ENCODE data around the gene SMAD6.
"Not testable (repeated sequence)": the region's sequence is repeated elsewhere in the genome, so short reads cannot be mapped to it uniquely, and the experiment has no call there.

Gene SMAD6

DNA sequence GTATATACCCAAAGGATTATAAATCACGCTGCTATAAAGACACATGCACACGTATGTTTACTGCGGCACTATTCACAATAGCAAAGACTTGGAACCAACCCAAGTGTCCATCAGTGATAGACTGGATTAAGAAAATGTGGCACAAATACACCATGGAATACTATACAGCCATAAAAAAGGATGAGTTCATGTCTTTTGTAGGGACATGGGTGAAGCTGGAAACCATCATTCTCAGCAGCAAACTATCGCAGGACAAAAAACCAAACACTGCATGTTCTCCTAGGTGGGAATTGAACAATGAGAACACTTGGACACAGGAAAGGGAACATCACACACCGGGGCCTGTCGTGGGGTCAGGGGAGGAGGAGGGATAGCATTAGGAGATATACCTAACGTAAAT lies 11.1 kb upstream of the SMAD6 start:
- H3K36me3 Mint-ChIP-seq, H3K27me3 Mint-ChIP-seq, H3K9me3 Mint-ChIP-seq, H3K4me3 Mint-ChIP-seq: not testable (repeated sequence)
- peaks cover 28% of the 10 kb centered on the region for H3K4me1 Mint-ChIP-seq
- H3K27ac Mint-ChIP-seq = peak overlapping the region; percentile 47

DNA sequence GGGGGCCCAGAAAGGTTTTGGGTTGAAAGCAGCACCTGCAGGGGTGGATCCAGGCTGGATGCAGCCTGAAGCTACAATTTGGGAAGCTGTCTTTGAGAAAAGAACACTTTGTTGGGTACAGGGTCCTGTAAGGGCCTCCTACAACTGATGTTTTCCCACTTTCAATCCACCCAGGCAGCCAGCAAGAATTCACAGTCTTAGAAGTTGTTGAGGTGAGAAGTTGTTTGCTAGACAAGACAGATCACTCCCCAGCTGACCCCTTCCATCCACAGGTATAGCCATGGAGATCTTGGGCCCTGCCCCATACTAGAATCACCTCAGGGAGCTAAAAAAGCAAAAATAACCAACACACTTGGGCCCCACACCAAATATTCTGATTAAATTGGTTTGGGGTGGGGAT lies 10.3 kb upstream of the SMAD6 start:
- H3K36me3 Mint-ChIP-seq = no peaks in the 10 kb centered on the region
- no peak overlapping the region for H3K4me3 Mint-ChIP-seq
- H3K4me1 Mint-ChIP-seq = peaks cover 28% of the 10 kb centered on the region
- H3K9me3 Mint-ChIP-seq = no peaks in the 10 kb centered on the region
- no peak overlapping the region for H3K27ac Mint-ChIP-seq
- H3K27me3 Mint-ChIP-seq = no peaks in the 10 kb centered on the region

DNA sequence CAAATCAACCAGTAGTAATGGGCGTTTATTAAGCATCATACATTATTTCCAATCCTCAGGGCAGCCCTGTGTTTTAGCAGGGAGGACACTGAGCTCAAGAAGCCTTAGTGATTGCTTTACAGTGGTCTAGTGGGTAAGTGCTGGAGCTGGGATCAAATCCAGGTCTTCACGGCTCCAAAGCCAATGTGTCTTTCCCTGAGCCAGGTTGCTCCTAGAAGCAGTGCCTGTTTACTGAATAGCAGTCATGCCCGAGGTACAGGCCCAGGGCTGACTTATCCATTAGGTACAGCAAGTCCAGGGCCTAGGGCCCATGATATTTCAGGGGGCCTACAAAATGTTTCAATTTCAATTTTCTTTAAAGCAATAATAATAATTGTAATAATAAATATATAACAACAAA lies 9.6 kb upstream of the SMAD6 start:
- Mint-ChIP-seq H3K9me3 (no peaks in the 10 kb centered on the region), H3K4me1 (peaks cover 28% of the 10 kb centered on the region), H3K4me3 (no peak overlapping the region), H3K27me3 (no peaks in the 10 kb centered on the region), H3K27ac (no peak overlapping the region), H3K36me3 (no peaks in the 10 kb centered on the region)

DNA sequence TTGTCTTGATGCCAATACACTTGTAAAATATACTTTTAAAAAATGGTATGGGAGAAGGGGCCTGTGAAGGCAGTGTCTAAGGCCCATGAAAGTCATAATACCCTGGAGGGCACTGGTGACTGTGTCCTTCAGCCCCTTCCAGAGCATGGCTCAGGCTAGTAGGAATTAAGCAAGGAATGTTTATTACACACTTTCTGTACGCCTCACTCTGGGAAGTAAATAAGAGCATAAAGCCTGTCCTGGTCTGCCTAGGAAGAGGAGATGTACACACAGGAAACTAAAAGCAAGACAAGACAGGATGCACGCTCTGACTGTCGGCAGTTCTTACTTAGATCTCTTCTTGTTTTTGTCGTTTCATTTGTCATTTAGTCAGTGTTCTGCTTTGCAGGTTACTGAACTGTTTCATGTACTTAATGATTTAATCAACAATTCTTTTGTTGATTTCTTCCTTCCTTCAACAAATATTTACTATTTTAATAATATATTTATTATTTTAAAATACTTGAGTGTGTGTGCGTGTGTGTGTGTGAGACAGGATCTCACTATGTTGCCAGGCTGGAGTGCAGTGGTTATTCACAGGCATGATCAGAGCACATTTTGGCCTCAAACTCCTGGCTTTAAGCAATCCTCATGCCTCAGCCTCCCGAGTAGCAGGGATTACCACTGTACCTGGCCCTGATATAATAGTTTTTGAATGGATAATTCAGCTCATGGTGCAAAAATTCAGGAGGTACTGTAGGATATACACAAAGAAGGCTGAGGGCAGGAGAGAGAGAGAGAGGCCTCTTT lies 9.0 kb upstream of the SMAD6 start:
- Mint-ChIP-seq H3K27ac (peak overlapping the region; percentile 86), H3K36me3 (no peaks in the 10 kb centered on the region), H3K4me3 (peak overlapping the region; percentile 57), H3K9me3 (no peaks in the 10 kb centered on the region), H3K27me3 (no peaks in the 10 kb centered on the region), H3K4me1 (peaks cover 28% of the 10 kb centered on the region)

DNA sequence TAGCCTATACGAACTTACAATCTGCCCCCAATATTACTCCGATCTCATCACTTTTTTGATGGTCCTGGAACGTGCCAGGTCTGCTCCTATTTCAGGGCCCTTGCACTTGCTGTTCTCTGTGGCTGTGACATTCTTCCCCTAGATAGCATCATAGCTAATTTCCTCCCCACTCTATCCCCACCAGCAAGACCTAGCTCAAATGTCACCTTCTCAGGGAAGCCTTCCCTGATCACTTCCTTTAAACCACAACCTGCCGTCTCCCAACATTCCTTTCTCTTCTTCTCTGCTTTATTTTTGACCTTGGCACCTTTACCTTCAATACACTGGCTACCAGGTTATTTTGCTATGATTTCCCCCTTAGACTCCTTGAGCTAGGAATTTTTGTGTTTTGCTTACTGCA lies 5.3 kb upstream of the SMAD6 start:
- no peak overlapping the region for H3K4me3 Mint-ChIP-seq
- no peaks in the 10 kb centered on the region for H3K9me3 Mint-ChIP-seq
- H3K27ac Mint-ChIP-seq = no peak overlapping the region
- H3K4me1 Mint-ChIP-seq = peaks cover 34% of the 10 kb centered on the region
- H3K27me3 Mint-ChIP-seq = no peaks in the 10 kb centered on the region
- H3K36me3 Mint-ChIP-seq = no peaks in the 10 kb centered on the region

DNA sequence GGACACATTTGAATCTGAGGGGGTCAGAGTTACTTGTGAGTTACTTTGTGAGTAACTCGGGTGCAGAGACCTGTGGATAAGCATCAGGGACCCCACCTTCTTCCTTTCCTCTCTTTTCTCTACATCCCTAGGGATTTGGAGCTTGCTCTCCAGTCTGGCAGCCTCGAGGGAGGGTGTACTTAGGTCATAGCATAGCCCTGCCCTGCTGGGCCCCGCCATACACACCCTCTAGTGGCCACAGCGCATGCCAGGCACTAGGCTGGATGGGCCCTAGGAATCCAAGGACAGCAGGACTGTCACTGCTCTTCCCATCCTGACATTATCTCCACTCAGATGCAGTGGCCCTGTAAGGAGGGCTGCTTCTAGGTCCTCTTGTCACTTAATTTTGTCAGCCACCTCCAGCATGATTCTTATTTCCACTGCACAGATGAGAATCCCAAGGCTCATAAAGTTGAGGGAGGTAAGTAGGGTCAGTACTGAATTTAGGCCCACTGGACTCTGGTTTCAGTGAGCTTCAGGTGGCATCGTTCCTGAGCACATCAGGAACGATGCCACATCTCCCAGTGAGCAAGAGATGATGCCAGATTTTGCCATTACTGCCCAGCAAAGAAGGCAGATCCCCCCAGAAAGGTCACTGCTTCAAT lies 3.6 kb upstream of the SMAD6 start:
- no peaks in the 10 kb centered on the region for H3K9me3 Mint-ChIP-seq
- H3K27me3 Mint-ChIP-seq = peaks cover 3% of the 10 kb centered on the region
- H3K36me3 Mint-ChIP-seq = no peaks in the 10 kb centered on the region
- H3K27ac Mint-ChIP-seq = no peak overlapping the region
- no peak overlapping the region for H3K4me3 Mint-ChIP-seq
- peaks cover 27% of the 10 kb centered on the region for H3K4me1 Mint-ChIP-seq

DNA sequence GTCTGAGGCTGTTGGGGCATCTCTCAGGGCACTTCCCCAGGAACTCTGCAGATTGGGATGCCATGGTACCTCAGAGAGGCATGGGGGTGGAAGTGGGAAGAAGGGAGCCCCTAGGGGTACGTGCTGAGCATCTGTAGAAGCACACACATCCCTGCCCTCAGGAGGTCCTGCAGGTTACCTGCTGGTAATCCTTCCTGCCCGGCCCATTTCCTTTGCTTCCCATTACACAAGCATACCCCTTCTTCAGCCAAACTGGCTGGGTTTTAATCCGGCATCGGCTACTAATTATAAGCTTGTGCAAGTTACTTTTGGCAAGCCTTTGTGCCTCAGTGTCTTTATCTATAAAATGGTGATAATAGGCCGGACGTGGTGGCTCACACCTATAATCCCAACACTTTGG lies 3.1 kb upstream of the SMAD6 start:
- Mint-ChIP-seq H3K4me1 (peaks cover 24% of the 10 kb centered on the region), H3K36me3 (no peaks in the 10 kb centered on the region), H3K9me3 (no peaks in the 10 kb centered on the region), H3K4me3 (no peak overlapping the region), H3K27me3 (peaks cover 3% of the 10 kb centered on the region), H3K27ac (no peak overlapping the region)

DNA sequence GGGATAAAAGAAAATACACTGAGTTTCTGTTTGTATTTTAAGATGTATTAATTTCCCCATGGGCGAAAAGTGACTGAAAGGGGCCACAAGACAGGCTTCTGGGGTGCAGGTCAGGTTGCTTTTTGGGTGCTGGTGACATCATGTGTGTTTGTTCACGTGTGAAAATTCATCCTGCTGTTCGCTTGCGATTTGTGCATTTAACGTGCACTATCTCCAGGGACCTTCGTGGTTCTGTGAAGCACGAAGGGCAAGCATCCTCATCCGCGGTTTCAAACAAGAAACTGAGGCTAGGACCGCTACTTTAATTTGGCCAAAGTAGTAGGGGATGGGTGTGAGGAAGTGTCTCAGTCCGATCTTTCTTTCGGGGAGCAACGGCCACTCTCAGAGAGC lies 1.6 kb upstream of the SMAD6 start:
- Mint-ChIP-seq H3K4me1 (peaks cover 21% of the 10 kb centered on the region), H3K27ac (no peak overlapping the region), H3K27me3 (peaks cover 9% of the 10 kb centered on the region), H3K36me3 (no peaks in the 10 kb centered on the region), H3K9me3 (no peaks in the 10 kb centered on the region), H3K4me3 (peak overlapping the region; percentile 86)

DNA sequence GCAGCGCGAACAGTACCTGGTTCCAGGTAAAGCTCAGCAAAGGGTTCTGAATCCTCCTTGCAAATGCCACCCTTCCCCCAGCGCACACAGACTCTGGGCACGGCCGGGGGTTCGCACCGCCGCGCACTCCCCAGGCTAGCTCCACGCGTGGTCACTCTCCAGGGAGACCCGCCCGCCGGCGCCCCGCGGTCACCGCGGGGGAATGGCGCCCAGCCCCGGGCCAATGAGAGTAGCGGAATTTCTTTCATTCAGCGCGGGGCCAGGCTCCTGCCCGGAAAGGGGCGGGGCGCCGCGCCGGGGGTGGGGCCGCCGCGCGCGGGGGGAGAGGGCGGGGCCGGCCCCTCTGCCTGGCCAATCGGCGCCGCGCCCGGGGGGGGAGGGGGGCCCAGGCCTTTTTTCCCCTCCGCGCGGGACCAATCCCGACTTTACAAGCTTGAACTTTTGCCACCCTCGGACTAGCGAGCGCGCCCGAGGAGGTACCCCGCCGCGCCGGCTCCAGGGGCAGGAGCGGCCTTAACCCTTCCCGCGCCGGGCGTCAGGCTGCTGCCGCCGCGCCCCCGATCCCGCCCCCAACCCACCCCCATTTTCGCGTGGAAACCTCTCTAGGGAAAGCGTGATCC lies 1.1 kb upstream of the SMAD6 start:
- Mint-ChIP-seq H3K9me3 (no peaks in the 10 kb centered on the region), H3K27ac (no peak overlapping the region), H3K4me3 (peak overlapping the region; percentile 86), H3K4me1 (peaks cover 21% of the 10 kb centered on the region), H3K36me3 (no peaks in the 10 kb centered on the region), H3K27me3 (peaks cover 9% of the 10 kb centered on the region)

DNA sequence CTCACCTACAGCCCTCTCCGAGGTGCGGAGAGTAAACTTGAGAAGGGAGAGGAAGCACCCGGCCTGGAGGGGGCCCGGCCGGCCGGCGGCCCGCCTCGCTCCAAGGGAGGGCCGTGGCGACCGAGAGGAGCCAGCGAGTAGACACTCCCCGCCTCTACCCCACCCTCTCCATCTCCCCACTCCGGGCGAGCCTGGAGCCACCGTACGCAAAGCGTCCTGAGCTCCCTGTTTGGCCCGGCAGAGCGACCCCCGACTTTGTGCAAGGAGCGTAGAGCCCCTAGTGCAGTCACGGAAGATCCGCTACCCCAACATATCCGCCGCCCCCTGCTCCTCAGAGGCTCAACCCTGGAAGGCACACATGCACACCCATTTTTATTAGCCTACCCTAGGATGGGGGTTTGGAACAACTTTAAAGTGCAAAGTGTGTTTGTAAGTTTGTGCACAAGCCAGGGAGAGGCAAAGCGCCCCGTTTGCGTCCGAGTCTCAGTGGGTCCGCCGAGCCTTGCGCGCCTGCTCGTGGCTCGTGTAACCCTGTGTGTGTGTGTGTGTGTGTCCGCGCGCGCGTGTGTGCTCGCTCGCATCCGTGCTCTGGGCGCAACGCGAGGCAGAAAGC lies 508 bp upstream of the SMAD6 start:
- H3K4me3 Mint-ChIP-seq = peak overlapping the region; percentile 89
- no peaks in the 10 kb centered on the region for H3K9me3 Mint-ChIP-seq
- H3K36me3 Mint-ChIP-seq = no peaks in the 10 kb centered on the region
- no peak overlapping the region for H3K27ac Mint-ChIP-seq
- H3K4me1 Mint-ChIP-seq = peaks cover 21% of the 10 kb centered on the region
- H3K27me3 Mint-ChIP-seq = peaks cover 9% of the 10 kb centered on the region

DNA sequence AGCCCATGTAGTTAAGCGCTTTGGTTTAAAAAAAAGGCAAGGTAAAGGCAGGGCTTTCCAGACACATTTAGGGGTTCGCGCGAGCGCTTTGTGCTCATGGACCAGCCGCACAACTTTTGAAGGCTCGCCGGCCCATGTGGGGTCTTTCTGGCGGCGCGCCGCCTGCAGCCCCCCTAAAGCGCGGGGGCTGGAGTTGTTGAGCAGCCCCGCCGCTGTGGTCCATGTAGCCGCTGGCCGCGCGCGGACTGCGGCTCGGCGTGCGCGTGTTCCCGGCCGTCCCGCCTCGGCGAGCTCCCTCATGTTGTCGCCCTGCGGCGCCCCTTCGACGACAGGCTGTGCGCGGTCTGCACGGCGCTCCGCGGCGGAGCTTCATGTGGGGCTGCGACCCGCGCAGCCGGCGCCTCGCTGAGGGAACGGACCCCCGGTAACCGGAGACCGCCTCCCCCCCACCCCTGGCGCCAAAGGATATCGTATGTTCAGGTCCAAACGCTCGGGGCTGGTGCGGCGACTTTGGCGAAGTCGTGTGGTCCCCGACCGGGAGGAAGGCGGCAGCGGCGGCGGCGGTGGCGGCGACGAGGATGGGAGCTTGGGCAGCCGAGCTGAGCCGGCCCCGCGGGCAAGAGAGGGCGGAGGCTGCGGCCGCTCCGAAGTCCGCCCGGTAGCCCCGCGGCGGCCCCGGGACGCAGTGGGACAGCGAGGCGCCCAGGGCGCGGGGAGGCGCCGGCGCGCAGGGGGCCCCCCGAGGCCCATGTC lies 927 bp downstream of the SMAD6 start:
- H3K9me3 Mint-ChIP-seq = no peaks in the 10 kb centered on the region
- H3K4me3 Mint-ChIP-seq = peak overlapping the region; percentile 89
- no peak overlapping the region for H3K27ac Mint-ChIP-seq
- peaks cover 9% of the 10 kb centered on the region for H3K27me3 Mint-ChIP-seq
- no peaks in the 10 kb centered on the region for H3K36me3 Mint-ChIP-seq
- H3K4me1 Mint-ChIP-seq = peaks cover 21% of the 10 kb centered on the region

DNA sequence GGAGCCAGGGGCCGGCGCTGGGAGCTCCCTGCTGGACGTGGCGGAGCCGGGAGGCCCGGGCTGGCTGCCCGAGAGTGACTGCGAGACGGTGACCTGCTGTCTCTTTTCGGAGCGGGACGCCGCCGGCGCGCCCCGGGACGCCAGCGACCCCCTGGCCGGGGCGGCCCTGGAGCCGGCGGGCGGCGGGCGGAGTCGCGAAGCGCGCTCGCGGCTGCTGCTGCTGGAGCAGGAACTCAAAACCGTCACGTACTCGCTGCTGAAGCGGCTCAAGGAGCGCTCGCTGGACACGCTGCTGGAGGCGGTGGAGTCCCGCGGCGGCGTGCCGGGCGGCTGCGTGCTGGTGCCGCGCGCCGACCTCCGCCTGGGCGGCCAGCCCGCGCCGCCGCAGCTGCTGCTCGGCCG lies 1.5 kb downstream of the SMAD6 start:
- Mint-ChIP-seq H3K9me3 (no peaks in the 10 kb centered on the region), H3K27ac (no peak overlapping the region), H3K36me3 (no peaks in the 10 kb centered on the region), H3K4me1 (peaks cover 21% of the 10 kb centered on the region), H3K27me3 (peaks cover 9% of the 10 kb centered on the region), H3K4me3 (no peak overlapping the region)

DNA sequence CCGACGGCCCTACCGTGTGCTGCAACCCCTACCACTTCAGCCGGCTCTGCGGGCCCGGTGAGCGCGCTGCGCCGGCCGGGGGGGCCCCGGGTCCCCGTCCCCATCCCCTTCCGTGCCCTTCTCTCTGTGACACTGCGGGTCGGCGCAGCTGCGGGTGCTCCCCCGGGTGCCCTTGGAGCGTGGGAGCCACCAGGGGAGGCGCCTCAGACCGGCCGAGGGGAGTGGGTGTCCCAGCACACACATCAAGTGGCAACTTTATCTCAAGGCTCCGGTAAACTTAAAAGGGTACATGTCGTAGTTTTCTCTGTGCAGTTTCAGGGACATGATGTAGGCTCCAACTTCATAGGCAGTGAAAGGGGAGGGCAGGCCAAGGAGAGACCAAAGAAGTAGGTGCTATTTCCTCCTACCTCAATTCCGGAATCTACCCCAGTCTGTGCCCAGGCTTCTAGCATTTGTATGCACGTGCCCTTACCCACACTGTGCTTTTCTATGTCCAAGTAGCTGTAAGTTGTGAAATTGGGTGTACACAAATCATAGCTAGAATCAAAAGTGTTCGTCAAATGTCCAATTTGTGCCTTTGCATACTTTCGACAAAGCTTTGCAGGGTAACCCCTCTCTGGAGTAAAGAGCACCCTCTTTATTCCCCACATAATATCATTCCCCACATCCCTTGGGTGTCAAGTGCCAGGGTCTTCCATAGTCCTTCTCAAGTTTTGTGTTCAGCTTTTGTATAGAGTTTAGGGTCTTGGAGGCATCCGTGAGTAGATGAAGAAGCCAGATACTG lies 2.2 kb downstream of the SMAD6 start:
- Mint-ChIP-seq H3K27me3 (peaks cover 9% of the 10 kb centered on the region), H3K4me3 (peak overlapping the region; percentile 80), H3K9me3 (no peaks in the 10 kb centered on the region), H3K27ac (peak overlapping the region; percentile 35), H3K4me1 (peaks cover 21% of the 10 kb centered on the region), H3K36me3 (no peaks in the 10 kb centered on the region)

DNA sequence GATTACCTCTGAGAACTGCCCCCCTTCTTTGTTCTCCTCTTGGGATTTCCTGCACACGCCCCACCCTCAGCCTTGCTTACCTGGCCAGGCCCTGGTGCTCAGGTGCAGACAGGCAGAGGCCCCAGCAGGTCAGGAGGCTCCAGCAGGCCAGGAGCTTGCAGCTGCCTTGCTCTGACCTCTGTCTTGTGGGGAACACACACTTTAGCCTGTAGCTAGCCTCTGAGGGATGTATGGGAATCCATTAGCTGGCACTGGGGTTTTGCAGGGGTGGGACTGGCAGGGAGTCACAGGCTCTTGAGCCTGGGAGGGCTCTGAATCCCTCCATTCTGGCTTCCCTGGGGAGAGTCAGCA lies 2.7 kb downstream of the SMAD6 start:
- H3K27ac Mint-ChIP-seq = peak overlapping the region; percentile 35
- peaks cover 9% of the 10 kb centered on the region for H3K27me3 Mint-ChIP-seq
- no peaks in the 10 kb centered on the region for H3K9me3 Mint-ChIP-seq
- peaks cover 21% of the 10 kb centered on the region for H3K4me1 Mint-ChIP-seq
- H3K4me3 Mint-ChIP-seq = peak overlapping the region; percentile 80
- H3K36me3 Mint-ChIP-seq = no peaks in the 10 kb centered on the region
